UCSD-AML1 (cell line): ENCODE results near the gene TBX2.
"Not testable (repeated sequence)": the region's sequence is repeated elsewhere in the genome, so short reads cannot be mapped to it uniquely, and the experiment has no call there.

Source experiments
- DNase-seq: peaks from one replicate; lab custom pipeline; 2025; ENCODE audit not compliant: unreplicated experiment; lab: John Stamatoyannopoulos, UW

TBX2 gene

GRCh38 chr17:61427567-61427966, 27.9 kb downstream of the TBX2 start:
- no peak for DNase-seq

- DNase-seq: no peak
Measured at GRCh38 chr17:61429274-61429673, 29.6 kb downstream of the TBX2 start.

- DNase-seq: not testable (repeated sequence)
Measured at GRCh38 chr17:61429831-61430230, 30.2 kb downstream of the TBX2 start.

GRCh38 chr17:61431594-61432311, 32.1 kb downstream of the TBX2 start:
- DNase-seq: no peak

- DNase-seq: no peak
Measured at GRCh38 chr17:61436273-61436672, 36.6 kb downstream of the TBX2 start.

- DNase-seq: no peak
Measured at GRCh38 chr17:61436995-61437704, 37.5 kb downstream of the TBX2 start.

- DNase-seq: no peak
Measured at GRCh38 chr17:61440697-61441096, 41.1 kb downstream of the TBX2 start.

- DNase-seq: not testable (repeated sequence)
Measured at GRCh38 chr17:61441507-61441906, 41.9 kb downstream of the TBX2 start.

- DNase-seq: no peak
Measured at GRCh38 chr17:61442136-61442775, 42.6 kb downstream of the TBX2 start.

- DNase-seq: no peak
Measured at GRCh38 chr17:61442878-61443474, 43.3 kb downstream of the TBX2 start.

GRCh38 chr17:61443475-61443882, 43.8 kb downstream of the TBX2 start:
- DNase-seq: no peak

- DNase-seq: no peak
Measured at GRCh38 chr17:61444075-61444474, 44.4 kb downstream of the TBX2 start.

- DNase-seq: no peak
Measured at GRCh38 chr17:61444831-61445230, 45.2 kb downstream of the TBX2 start.

- DNase-seq: no peak
Measured at GRCh38 chr17:61447358-61447757, 47.7 kb downstream of the TBX2 start.

GRCh38 chr17:61448042-61448441, 48.4 kb downstream of the TBX2 start:
- no peak for DNase-seq

GRCh38 chr17:61449140-61449539, 49.5 kb downstream of the TBX2 start:
- DNase-seq: not testable (repeated sequence)

GRCh38 chr17:61449707-61450640, 50.3 kb downstream of the TBX2 start:
- DNase-seq: no peak

- DNase-seq: no peak
Measured at GRCh38 chr17:61450641-61451537, 51.2 kb downstream of the TBX2 start.

- no peak for DNase-seq
Measured at GRCh38 chr17:61451538-61452300, 52.1 kb downstream of the TBX2 start.
